ENCODE results near the gene SPRYD3. TPM values are rescaled to one million over a fixed set of nuclear protein-coding genes. Genes with fewer than 3 reads are reported as not detected.
"Not testable (repeated sequence)": the region's sequence is repeated elsewhere in the genome, so short reads cannot be mapped to it uniquely, and the experiment has no call there.

The SPRYD3 gene
- total RNA-seq, 1 donor from 2014 or later = 17.9 TPM

GRCh38 chr12:53042607-53043454 lies 36.4 kb downstream of the SPRYD3 start:
- Mint-ChIP-seq H3K4me1 (ENCODE audit: low read depth) (peaks cover 25% of the 10 kb centered on the region), H3K4me3 (ENCODE audit: low read depth) (no peak overlapping the region), H3K9me3 (ENCODE audit: low read depth) (no peaks in the 10 kb centered on the region), H3K27me3 (no peaks in the 10 kb centered on the region), H3K27ac (no peak overlapping the region), H3K36me3 (ENCODE audit: insufficient read depth) (peaks cover 17% of the 10 kb centered on the region)
- no peak for TF ChIP-seq CTCF (IDR thresholded peaks at IDR 0.05; ENCODE audit: unreplicated experiment)
- DNase-seq (ENCODE audit: low spot score, unreplicated experiment) = no peak

DNA sequence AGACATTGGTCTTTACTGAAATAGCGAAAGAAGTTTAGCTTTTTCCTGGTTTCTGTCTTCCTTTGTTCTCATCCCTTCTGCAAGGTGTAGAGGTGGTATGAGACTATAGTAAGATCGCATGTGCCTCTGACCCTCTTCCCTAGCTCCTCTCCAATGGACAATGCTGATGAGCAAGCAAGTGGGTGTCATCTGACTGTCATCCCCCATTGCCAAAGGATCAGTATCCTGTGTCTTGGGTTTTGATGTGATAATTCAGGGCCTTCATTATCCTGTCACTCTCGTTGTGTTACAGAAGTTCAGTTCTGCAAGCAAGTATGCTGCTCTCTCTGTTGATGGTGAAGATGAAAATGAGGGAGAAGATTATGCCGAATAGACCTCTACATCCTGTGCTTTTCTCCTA lies 39.3 kb downstream of the SPRYD3 start:
- TF ChIP-seq CTCF (IDR thresholded peaks at IDR 0.05; ENCODE audit: unreplicated experiment) = no peak
- no peak for DNase-seq (ENCODE audit: low spot score, unreplicated experiment)
- Mint-ChIP-seq H3K4me3 (ENCODE audit: low read depth) (no peak overlapping the region), H3K9me3 (ENCODE audit: low read depth) (no peaks in the 10 kb centered on the region), H3K27ac (no peak overlapping the region), H3K27me3 (no peaks in the 10 kb centered on the region), H3K4me1 (ENCODE audit: low read depth) (peaks cover 13% of the 10 kb centered on the region), H3K36me3 (ENCODE audit: insufficient read depth) (peaks cover 26% of the 10 kb centered on the region)

- Mint-ChIP-seq H3K27me3 (no peaks in the 10 kb centered on the region), H3K9me3 (ENCODE audit: low read depth) (no peaks in the 10 kb centered on the region), H3K27ac (peak overlapping the region; percentile 45), H3K4me3 (ENCODE audit: low read depth) (no peak overlapping the region), H3K36me3 (ENCODE audit: insufficient read depth) (peaks cover 33% of the 10 kb centered on the region), H3K4me1 (ENCODE audit: low read depth) (no peaks in the 10 kb centered on the region)
- no peak for TF ChIP-seq CTCF (IDR thresholded peaks at IDR 0.05; ENCODE audit: unreplicated experiment)
- no peak for DNase-seq (ENCODE audit: low spot score, unreplicated experiment)
Observed at GRCh38 chr12:53036802-53037201, 42.4 kb downstream of the SPRYD3 start.

GRCh38 chr12:53034459-53034858 lies 44.7 kb downstream of the SPRYD3 start:
- TF ChIP-seq CTCF (IDR thresholded peaks at IDR 0.05; ENCODE audit: unreplicated experiment) = no peak
- H3K4me1 Mint-ChIP-seq (ENCODE audit: low read depth) = no peaks in the 10 kb centered on the region
- DNase-seq (ENCODE audit: low spot score, unreplicated experiment) = no peak
- H3K27me3 Mint-ChIP-seq = no peaks in the 10 kb centered on the region
- H3K27ac Mint-ChIP-seq = no peak overlapping the region
- peaks cover 35% of the 10 kb centered on the region for H3K36me3 Mint-ChIP-seq (ENCODE audit: insufficient read depth)
- H3K9me3 Mint-ChIP-seq (ENCODE audit: low read depth) = no peaks in the 10 kb centered on the region
- H3K4me3 Mint-ChIP-seq (ENCODE audit: low read depth) = no peak overlapping the region

DNA sequence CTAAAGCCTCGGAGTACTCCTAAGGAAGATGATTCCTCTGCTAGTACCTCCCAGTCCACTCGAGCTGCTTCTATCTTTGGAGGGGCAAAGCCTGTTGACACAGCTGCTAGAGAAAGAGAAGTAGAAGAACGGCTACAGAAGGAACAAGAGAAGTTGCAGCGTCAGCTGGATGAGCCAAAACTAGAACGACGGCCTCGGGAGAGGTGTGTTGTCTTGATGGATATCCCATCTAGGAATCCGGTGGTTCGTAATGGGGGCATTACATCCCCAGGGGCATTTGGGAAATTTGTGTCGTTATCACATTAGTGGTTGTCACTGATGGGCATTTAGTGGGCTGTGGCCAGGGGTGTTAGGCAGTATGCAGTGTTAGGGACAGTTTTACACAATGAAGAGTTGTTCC lies 45.4 kb downstream of the SPRYD3 start:
- H3K36me3 Mint-ChIP-seq (ENCODE audit: insufficient read depth) = peaks cover 31% of the 10 kb centered on the region
- H3K27me3 Mint-ChIP-seq; H3K27ac Mint-ChIP-seq; DNase-seq (ENCODE audit: low spot score, unreplicated experiment); H3K4me1 Mint-ChIP-seq (ENCODE audit: low read depth); H3K9me3 Mint-ChIP-seq (ENCODE audit: low read depth); H3K4me3 Mint-ChIP-seq (ENCODE audit: low read depth): not testable (repeated sequence)

DNA sequence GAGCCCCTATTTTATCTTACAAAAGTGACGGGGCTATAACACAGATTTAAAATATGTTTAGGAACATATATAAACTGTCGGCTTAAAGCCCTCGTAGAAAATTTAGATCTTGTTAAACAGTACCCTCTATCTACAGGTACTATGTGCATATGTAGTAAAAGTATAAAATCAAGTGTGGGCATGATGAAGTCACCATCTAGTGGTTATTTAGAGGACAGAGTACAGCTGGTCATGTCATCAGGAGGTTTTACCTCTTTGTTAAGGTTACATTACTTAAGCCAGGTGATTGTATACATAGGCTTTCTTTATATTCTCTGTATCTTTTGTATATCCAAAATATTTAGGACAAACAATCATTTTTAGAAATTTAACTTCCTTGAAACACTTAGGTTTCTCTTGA lies 47.6 kb downstream of the SPRYD3 start:
- no peaks in the 10 kb centered on the region for H3K4me1 Mint-ChIP-seq (ENCODE audit: low read depth)
- H3K4me3 Mint-ChIP-seq (ENCODE audit: low read depth) = no peak overlapping the region
- no peak for DNase-seq (ENCODE audit: low spot score, unreplicated experiment)
- no peak for TF ChIP-seq CTCF (IDR thresholded peaks at IDR 0.05; ENCODE audit: unreplicated experiment)
- H3K9me3 Mint-ChIP-seq (ENCODE audit: low read depth) = no peaks in the 10 kb centered on the region
- peaks cover 37% of the 10 kb centered on the region for H3K36me3 Mint-ChIP-seq (ENCODE audit: insufficient read depth)
- no peaks in the 10 kb centered on the region for H3K27me3 Mint-ChIP-seq
- no peak overlapping the region for H3K27ac Mint-ChIP-seq

- peaks cover 39% of the 10 kb centered on the region for H3K36me3 Mint-ChIP-seq (ENCODE audit: insufficient read depth)
- not testable (repeated sequence) for H3K27ac Mint-ChIP-seq; H3K4me1 Mint-ChIP-seq (ENCODE audit: low read depth); H3K27me3 Mint-ChIP-seq; H3K4me3 Mint-ChIP-seq (ENCODE audit: low read depth); H3K9me3 Mint-ChIP-seq (ENCODE audit: low read depth); DNase-seq (ENCODE audit: low spot score, unreplicated experiment)
Observed at GRCh38 chr12:53027014-53027413, 52.2 kb downstream of the SPRYD3 start.

All from progenitor cell of endocrine pancreas (in vitro differentiated cells).